Activated naive CD4-positive, alpha-beta T cell treated with Interleukin-2 at 50 U/mL for 16 hours (primary cell): Measurements from ENCODE around the gene FRS3.

Experiments used
- DNase-seq: peaks from one replicate; pipeline ENCODE4 v3.0.0-alpha.2; 2020

Gene FRS3

DNA sequence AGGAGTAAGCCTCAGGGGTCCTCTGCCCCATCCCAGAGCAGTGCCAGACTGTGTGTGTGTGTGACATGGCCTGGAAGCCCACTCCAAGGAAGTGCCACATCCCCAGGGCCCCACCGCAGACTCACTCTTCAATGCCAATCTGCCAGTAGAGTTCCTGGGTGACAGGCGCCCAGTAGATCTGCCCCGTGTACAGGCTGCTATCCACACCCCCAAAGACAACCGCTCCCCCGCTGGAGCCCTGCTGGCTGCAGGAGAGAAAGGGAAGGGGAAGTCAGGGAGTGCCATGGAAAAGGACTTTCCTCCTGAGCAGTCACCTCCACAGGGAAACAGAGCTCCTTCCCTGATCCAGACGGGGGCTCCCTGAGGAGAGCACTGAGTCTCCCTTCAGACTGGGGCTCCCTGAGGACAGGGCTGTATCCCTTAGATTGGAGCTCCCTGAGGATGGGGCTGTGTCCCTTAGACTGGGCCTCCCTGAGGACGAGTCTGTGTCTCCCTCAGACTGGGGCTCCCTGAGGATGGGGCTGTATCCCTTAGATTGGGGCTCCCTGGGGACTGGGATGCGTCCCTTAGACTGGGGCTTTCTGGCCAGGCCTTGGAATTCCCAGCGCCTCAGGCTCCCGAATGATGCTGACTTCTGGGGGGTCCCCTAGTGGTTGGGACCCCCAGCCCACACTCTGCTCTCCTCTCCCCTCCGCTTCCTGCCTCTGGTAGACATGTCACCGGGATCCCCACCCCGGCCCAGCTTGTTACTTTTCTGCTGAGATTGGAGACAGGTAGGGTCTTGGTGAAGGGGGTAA is 39.1 kb downstream of the FRS3 start:
- no peak for DNase-seq

DNA sequence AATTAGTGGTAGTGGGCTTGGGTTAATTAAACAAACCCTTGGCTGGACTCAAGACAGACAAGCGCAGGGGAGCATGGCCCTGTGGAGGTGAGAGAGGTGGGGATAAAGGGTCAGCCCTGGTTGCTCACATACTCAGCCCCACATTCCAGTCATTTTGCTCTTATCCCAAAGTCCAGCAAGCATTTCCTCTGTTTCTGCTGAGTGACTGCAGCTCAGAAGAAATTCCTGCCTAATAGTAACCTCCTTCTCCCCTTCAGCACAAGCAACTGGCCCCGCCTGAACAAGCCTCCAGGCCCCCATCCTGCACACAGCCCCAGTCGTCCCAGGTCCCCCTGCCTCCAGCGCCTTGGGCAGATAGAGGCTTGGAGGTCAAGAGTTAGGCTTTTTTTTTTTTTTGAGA is 40.7 kb downstream of the FRS3 start:
- no peak for DNase-seq

DNA sequence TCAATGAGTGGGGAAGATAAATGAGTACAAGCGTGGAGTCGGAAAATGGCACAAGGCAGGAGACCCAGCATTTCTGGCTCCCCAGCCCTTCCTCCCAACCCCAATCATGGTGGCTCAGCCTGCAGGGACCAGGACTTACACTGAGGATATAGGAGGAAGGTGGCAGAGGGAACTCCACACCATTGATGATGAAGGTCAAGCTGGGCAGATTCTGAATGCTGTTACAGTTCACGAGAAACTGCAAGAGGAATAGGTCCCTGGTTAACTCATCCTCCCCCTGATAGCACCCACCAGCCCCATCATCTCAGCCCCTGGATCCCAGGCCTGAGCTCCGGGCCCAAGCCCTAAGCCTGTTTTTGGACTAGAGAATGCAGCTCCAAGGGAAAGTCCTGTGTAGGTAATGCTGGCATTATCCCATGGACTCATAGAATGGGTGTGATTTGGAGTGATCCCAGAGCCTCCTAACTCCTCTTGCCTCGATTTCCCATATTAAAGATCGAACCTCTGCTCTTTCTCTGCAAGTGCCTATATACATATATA is 42.0 kb downstream of the FRS3 start:
- DNase-seq: no peak

DNA sequence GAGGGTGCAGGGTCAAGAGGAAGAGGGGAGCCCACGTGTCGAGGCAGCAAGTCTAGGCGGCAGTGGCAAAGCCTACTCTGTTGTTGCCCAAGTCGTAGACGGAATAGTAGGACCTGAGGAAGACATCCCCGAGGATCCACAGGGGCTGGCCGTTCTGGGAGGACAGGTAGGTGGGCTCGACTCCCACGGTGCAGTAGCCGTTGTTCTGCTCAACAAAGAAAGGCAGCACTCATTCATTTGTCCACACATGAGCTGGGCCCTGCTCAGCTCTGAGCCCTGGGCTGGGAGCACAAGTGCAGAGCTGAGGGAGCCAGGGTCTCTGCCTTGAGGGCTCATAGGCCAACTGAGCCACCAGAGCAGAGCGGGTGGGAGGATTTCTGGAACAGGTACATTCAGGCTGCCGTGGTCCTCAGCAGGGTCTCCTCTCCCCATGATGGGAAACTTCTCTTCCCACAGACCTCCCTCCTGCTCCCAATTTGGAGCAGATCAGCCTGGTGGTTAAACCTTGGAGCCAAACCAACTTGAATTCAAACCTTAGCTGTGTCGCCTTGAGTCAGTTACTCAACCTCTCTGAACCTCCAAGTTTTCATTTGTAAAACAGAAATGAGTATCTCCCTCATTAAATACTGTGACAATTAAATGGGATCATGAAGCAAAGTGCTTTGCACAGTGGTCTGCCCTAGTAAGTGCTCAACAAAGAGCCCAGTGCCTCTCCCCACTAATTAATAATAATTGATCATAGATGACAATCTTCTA is 42.7 kb downstream of the FRS3 start:
- no peak for DNase-seq

DNA sequence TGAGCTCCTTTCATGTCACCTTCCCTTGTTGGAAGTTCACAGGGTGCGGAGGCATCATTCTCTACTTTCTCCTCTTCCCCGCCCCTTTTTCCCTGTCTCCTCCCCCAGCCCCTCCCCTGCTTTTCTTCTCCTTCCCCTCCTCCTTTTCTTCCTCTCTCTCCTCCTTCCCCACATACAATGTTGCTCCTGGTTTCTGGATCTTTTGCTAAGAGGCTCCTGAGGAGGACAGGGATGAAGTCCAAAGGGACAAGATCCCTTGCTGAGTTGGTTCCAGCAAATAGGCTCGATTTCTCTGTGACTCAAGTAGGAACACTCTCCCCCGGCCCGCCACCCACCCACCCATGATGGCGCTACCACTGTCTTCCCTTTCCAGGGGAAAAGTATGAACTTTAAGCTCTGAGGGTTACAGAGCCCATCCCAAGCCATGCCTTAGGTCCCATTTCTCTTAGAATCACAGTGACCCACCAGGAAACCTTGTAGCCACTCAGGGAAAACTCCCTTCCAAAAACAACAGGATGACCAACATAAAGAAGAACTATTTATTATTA is 43.4 kb downstream of the FRS3 start:
- no peak for DNase-seq

DNA sequence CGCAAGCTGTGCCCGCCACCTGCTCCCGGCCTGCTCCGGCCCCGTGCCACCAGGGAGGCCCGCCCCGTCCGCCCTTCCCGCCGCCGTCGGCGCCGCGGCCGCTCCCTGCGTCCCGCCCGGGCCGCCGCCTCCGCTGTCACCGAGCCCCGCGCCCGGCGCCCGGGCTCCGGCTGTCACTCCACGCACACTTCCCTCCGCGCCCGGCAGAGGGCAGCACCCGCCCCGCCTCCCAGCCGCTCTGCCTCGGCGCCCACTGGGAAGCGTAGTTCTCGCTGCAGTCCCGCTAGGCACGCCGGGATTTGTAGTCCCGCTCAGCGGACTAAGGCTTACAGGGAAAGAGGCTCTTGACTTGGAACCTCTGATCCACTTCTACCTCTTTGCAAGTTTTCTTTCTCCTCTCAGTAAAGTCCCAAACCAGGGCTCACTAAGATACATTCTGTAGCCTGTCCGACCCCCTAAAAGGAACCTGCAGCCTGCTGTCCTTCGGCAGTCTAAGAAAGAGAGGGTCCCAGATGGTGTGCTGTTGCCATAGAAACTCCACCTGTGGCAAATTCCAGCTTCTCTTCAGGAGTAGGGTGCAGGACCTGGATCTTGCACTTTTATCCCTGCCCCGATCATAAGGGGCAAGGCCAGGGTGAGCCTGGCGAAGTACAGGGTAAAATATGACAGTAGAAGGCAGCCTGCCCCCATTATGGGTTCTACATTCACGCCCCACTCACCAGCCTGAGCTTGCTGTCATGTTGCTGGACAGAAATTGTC is 44.1 kb downstream of the FRS3 start, which contains the start of gene TFEB:
Gene TFEB (minus strand): TSS at position 182 of the 759 bp plus-strand sequence. CDS start 44,395 bp downstream, outside the sequence.
- peak; percentile 94 for DNase-seq

DNA sequence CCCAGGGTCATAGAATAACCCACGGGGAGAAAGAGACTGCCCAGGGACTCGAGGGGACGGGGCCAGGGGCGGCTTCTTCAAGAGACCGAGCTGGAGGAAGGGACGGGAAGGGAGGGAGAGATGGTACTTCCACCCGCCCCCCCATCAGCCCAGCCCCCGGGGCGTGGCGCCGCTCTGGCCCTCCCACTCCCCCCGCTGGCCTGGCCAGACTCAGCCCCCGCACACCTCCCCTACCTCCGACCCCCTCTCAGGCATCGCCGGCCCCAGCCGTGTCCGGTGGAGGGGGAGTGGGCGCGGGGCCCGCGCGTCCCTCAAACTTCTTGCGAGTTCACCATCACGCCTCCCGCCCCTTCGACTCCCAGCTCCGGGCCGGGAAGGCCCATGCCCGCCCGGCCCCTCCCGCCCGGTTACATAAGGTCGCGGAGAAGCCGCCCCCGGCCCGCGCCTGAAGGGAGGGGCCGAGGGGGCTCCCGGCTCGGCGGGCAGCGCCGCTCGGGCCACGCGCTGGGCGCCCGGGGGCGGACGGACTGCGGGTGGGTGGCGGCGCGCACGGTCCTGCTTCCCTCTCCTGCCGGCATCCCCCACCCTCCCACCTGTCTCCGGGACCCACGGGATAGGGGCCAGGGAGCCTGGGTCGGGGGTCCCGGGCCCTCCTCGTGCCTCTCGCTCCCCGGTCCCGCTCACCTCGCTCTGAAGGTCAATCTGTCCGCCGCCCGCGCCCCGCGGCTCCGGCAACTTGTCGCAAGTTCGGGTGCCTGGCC is 44.9 kb downstream of the FRS3 start:
- peak; percentile 72 for DNase-seq

DNA sequence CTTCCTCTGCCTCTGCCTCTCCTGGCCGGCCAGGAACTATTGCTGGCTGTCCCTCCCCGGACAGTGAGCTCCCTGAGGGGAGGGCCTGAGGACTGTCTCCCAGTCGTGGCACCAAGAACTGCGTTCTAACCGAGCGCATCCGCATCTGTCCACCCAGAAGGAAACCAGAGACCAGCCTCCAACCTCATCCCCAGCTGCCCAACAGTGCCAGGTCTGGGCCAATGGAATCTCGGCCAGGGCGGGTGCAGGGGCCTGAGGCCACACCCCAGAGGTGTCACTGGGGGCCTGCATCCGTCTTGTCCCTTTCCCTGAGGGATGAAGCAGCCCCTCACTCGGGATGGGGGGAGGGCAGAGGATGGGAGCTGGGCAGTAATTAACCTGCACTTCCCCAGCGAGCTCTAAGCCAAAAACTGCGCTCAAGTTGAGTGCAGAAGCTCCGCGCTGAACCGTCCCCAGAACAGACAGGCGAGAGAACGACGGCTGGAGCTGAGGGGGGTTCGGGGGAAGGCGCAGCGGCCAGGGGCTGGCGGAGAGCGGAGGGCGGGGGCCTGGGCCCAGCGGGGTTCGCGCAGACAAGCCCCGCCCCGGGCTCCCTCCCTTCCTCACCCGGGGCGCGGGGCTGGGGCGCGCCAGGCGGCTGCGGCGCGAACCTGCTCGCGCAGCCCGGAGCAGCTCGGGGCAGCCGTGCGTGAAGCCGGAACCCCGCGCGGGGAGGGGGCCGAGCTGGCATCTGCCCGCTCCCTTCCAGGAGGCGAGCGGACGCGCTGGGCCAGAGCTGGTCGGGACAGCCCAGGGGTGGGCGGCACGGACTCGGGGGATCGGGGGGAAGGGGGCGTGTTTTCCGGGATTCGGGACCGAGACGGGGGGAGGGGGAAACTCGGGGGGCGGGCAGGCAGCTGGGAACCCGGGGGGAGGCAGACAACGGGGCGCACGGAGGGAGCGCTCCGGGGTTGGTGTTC is 45.7 kb downstream of the FRS3 start:
- peak; percentile 64 for DNase-seq

DNA sequence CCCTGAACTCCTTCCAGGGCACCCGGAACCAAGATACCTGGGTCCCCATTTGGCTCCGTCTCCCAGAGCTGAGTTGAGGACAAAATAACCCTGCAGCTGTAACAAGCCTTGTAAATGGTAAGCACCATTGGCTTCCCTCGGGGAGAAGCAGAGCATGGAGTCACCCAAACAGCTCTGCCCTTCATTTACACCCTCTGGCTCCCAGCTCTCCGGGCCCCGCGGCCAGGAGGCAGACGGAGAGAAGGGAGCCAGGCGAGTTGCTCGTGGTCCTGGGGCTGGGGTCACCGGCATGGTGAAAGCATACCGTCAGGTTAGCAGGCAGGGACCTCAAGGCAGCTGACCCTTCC is 46.4 kb downstream of the FRS3 start:
- DNase-seq: no peak

DNA sequence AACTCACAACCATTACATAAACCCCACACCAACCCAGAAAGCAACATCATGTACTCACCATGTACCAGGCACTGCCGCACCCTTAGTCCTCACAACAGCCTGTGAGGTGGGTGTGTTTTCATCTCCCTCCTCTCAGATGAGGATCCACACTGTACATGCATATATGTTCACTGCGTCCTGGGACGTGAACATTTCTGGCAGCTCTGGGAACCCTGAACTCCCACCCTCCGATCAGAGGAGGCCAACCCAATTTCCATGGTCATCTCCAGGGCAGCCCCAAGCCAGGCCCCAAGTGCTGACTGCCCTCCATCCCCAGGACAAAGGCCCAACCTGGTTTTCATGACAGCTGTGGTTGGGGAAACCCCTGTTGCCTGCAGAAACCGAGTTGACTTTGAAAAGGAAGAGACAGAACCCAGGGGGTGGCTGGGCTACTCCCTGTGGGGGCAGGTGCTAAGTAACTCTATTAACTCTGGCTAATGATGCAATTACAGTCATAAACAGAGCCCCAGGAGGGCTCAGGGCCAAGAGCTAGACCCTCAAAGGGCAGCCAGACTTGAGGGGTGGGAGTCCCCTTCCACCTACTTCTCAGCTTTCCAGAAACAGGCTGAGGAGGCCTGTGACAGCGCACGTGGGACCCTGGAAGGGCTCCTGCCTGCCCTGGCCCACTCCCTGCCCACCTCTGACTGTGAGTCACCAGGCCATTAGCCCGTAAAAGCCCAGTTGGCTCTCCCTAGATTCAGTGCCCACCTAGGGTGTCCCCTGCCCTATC is 46.9 kb downstream of the FRS3 start:
- peak; percentile 70 for DNase-seq

DNA sequence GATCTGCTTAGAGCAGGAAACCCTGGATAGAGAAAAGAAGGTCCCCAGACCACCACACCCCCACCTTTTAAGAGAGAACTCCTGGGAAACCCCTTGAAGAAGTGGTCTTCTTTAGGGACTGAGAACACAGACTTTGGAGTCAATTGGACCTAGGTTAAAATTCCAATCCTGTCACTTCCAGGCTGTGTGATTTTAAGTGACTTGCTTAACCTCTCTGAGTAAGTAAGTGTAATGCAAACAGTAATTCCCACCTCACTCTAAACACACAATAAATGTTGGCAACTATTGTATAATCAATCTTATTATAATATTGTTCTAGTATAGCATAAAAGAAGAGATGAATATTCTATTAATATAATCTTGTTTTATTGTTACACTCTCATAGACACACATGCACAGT is 47.6 kb downstream of the FRS3 start:
- no peak for DNase-seq

DNA sequence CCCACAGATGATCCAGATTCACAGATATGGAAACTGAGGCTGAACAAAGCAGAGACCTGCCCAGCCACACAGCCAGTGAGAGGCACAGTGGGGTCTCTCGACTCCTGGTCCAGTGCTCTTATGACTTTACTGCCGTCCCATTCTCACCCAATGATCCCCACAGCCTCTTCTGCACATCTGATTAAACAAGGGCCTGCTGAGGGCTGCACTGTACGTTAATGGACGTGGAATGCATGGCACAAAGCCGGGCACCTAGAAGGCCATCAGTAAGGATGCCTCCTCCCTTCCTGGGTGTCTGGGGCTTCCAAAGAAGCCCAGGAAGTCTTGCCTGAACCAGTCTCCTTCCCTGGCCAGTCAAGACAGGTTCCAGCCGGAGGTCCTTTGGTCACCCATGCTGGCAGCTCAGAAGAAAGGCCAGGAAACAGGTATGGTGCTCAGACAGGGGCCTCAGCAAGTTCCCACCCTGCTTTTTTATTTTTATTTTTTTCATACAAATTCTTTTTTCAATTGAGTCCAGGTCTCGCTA is 48.1 kb downstream of the FRS3 start:
- no peak for DNase-seq

DNA sequence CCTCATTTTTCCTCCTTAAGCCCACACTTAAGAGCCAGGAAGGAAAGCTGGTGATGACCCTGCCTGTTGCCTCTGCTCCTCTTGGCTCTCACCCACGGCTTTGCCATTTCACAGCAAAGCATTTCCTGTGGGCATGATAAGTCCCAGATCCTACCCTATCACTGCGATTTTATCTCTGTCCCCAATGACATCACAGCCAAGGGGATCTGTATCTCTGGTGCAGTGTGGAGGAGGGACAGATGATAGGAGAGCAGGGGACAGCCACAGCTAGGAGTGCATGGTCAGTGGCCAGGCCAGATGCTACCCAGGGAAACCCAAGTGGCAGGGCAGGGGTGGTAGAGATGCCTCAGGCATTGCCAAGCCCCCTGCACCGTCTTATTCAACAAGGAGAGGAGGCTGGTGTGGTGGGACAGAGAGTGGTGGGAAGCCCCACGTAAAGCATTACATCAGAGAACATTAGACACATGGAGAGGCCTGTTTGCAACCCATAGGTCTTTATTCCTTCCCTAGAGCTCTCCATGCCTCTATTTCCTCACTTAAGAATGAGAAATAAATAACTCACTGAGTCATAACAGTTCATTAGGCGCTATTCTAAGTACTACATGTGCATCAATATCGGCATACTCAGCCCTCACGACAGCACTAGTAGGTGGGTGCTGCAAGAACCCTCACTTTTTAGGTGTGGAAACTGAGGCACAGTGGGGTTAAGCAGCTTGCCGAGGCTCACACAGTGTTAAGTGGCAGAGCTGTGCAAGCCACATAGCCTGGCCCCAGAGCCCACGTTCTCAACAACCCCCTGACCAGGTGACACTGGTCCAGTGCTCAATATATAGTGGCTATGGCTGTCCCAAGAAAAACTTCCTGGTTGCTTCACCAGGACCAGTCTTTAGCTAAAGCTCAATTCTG is 48.9 kb downstream of the FRS3 start:
- DNase-seq: no peak

DNA sequence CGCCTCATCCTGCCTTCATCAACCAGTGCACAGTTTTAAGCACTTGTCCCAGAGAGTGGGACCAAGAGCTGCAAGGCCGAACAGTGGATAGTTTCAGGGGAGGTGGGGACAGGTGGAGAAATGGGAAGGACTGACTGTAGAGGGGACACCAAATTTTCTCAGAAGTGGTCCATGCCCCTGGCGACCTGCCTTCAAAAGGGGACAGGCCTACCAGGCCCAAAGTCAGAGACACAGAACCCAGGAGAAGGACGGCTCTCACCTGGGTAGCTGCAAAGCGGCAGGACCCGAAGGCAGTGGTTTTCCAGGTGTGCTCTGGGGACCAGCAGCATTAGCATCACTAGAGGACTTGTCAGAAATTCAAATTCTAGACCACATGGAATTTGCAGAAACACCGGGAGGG is 50.1 kb downstream of the FRS3 start:
- no peak for DNase-seq

DNA sequence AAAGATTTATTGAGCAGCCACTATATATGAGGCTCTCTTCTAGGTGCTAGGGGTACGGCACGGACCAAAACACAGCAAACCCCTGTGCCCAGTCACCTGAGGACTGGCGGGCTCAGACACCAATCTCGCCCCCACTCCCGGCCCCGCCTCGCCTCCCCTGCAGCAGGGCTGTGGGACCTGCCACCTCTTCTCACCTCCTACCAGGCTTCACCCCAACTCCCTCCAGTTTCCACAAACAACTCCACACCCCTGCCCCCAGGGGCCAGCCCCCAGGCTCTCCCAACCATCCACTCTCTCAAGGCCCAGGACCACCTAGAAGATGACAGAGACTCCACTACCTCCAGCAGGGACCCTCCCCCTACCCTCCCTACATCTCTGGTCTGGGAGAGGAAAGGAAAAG is 50.7 kb downstream of the FRS3 start:
- DNase-seq: no peak

DNA sequence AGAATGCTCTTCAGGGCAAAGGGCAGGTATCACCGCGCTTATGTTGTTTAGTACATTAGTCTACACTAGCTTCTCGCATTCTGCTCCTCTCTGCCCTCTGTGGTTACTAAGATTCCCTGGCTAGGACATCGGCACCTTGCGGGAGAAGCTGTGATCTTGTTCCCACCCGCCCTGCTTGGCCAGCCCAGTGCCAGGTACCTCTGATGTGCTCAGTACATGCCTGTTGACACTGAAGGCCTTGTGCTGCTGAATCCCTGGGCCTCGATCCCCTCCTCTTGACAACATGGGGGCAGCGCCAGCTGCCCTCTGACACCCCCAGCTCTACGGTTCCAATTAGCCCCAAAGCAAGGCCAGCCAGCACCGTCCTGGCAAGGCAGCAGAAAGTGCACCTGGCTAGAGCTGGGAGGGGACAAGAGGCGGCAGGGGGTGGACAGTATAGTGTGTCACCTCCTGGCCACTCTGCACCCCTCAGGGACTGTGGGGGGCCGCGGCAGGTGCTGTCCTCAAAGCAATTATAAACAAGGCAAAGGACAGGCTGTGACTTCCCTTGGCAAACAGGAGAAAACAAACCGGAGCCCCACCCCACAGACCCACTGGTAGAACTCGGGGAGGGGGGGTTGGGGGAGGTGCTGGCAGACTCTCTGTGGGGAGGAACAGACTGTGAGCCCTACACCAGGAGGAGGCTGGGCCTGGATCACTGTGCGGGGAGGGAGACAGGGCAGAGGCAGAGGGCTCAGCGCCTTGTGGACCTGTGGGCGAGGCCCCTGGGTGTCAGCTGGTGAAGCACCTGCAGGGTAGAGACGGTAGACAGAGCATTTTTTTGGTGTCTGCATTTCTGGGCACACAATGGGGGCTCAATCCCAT is 51.4 kb downstream of the FRS3 start:
- DNase-seq: no peak

DNA sequence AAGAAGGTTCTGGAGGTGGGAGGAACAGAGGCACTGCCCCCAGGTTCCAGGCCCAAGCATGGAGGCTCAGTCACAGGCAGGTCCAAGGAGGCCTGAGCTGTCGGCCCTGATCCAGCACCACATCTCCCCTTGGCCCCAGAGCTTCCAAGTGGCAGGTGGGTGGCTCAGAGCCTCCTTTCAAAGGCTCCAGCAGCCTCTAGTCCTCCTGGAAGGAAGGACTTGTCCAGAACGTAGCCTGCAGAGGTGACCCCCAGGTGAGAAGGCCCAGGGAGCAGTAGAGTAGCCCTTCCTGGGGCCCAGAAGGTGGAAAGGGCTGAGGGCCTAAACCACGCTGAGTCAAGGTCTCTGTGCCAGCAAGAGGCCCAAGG is 52.0 kb downstream of the FRS3 start:
- no peak for DNase-seq

DNA sequence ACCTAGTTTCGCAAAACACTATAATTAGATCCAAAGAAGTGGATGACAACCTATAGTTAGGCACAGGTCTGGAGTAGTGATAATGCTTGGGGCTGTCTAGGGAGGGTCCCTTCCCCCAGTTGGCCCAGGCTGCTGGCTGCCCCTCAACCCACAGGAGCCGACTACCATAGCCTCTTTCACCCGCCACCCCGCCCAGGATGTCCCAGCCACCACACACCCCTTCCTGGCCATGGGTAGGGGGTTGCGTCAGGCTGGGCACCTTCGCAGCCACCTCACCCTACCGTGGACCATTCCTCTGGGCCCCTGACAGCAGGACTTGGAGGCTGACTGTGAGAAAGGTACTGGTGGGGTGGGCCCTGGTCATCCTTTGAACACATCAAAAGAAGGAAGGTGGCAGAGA is 52.8 kb downstream of the FRS3 start:
- no peak for DNase-seq
